Measurements from ENCODE around the gene MACROD2. TPM values are rescaled to one million over a fixed set of nuclear protein-coding genes. Genes with fewer than 3 reads are reported as not detected.

MACROD2 gene
- total RNA-seq, 2 donors from 2014 or later: 0.94 to 10.4 TPM

DNA sequence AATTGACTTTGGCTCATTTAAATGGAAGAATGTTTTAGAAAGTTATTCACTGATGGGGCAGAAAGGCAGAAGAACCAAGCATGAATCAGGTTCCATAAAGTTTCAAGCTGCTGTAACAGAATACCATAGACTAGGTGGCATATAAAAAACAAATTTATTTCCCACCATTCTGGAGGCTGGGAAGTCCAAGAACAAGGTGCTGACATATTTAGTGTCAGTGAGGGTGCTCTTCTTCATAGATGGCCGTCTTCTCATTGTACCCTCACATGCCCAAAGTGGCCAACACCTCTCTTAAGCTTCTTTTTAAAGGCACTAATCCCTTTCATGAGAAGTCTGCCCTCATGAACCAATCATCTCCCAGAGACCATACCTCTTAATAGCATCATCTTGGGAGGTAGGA is 902.3 kb downstream of the MACROD2 start:
- TF ChIP-seq, protein P1, sequence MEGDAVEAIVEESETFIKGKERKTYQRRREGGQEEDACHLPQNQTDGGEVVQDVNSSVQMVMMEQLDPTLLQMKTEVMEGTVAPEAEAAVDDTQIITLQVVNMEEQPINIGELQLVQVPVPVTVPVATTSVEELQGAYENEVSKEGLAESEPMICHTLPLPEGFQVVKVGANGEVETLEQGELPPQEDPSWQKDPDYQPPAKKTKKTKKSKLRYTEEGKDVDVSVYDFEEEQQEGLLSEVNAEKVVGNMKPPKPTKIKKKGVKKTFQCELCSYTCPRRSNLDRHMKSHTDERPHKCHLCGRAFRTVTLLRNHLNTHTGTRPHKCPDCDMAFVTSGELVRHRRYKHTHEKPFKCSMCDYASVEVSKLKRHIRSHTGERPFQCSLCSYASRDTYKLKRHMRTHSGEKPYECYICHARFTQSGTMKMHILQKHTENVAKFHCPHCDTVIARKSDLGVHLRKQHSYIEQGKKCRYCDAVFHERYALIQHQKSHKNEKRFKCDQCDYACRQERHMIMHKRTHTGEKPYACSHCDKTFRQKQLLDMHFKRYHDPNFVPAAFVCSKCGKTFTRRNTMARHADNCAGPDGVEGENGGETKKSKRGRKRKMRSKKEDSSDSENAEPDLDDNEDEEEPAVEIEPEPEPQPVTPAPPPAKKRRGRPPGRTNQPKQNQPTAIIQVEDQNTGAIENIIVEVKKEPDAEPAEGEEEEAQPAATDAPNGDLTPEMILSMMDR (IDR thresholded peaks at IDR 0.05): no peak

DNA sequence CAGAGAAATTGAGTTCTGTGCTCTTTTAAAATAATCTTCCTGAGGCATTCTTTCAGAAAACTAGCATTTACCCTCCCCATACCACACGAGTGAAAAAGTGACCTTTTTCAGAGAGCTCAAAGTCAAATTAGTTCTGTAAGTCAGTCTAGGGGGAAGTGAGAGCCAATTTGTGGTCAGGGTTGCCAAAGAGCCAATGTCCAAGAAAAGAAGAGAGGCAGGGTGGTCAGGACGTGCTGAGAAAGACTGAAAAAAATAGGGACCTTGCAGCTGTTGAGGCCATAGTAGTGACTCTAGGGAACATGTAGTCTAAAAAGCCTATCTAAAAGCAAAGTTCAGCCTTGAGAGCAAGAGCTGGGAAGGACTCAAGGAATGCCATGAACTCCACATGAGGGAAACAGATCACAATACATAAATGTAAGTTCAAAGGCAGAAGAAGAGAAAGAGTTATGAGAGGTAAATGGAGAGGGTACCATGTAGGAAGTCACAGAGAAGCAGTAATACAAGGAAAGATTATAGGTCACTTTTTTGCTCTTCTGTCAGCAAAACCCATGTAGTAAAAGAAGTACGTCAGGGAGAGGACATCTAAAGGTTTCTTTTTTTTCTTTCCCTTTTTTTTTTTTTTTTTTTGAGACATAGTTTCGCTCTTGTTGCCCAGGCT is 907.2 kb downstream of the MACROD2 start:
- H3K4me1 ChIP-seq: no peaks in the 10 kb centered on the region

More for the DNA sequence above, 902.3 kb downstream of the MACROD2 start:
- Histone ChIP-seq H3K4me1 (no peaks in the 10 kb centered on the region), H3K27me3 (no peaks in the 10 kb centered on the region), H3K4me3 (no peak overlapping the region), H3K36me3 (no peaks in the 10 kb centered on the region), H3K9me3 (no peaks in the 10 kb centered on the region), H3K27ac (no peak overlapping the region)
- no peak for DNase-seq (ENCODE audit: low spot score)

DNA sequence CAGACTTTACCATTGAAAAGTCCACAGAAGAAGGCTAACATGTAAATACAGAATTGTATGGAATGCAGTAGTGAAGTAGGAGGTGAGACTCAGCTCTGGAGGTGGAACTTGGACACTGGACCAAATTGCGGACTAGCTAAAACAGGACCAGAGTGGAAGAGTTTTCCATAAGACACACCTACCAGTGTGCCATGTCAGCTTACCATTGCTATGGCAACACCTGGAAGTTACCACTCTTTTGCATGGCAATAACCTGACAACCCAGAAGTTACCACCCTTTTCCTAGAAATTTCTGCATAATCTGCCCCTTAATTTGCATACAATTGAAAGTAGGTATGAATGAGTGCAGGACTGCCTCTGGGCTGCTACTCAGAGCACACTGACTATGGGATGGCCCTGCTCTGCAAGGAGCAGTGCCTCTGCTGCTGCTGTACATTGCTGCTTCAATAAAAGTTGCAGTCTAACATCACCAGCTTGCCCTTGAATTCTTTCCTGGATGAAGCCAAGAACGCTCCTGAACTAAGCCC is 911.7 kb downstream of the MACROD2 start:
- Histone ChIP-seq H3K36me3 (no peaks in the 10 kb centered on the region), H3K4me1 (no peaks in the 10 kb centered on the region), H3K27me3 (no peaks in the 10 kb centered on the region), H3K9me3 (no peaks in the 10 kb centered on the region), H3K4me3 (no peak overlapping the region), H3K27ac (no peak overlapping the region)
- TF ChIP-seq, protein P1 (IDR thresholded peaks at IDR 0.05): no peak
- DNase-seq (ENCODE audit: low spot score): no peak

More for the DNA sequence above, 907.2 kb downstream of the MACROD2 start:
- Histone ChIP-seq H3K4me3 (no peak overlapping the region), H3K27ac (no peak overlapping the region), H3K27me3 (no peaks in the 10 kb centered on the region), H3K9me3 (no peaks in the 10 kb centered on the region), H3K36me3 (no peaks in the 10 kb centered on the region)
- TF ChIP-seq, protein P1 (IDR thresholded peaks at IDR 0.05): no peak
- DNase-seq (ENCODE audit: low spot score): no peak

DNA sequence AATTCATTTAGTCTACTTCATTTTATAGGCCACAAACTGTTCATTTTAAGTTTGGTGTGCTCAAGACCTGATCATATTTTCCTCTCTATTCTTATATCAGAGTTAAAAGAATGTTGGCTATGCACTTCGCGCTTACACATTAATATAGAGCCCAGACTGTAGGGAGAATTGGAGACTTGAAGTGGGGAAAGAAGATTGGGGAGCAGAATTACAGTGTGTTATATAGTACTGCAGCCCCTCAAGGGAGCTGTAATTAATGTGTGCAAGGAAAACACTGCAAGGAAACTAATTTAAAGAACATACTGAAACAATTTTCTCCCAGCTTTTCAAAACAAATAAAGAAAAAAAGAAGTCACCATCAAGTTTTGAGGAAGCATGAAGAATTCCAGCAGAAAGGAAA is 914.8 kb downstream of the MACROD2 start:
- H3K4me3 ChIP-seq: no peak overlapping the region
- H3K36me3 ChIP-seq: no peaks in the 10 kb centered on the region
- H3K9me3 ChIP-seq: no peaks in the 10 kb centered on the region
- H3K27ac ChIP-seq: no peak overlapping the region
- H3K27me3 ChIP-seq: no peaks in the 10 kb centered on the region
- DNase-seq (ENCODE audit: low spot score): no peak
- TF ChIP-seq, protein P1 (IDR thresholded peaks at IDR 0.05): no peak
- H3K4me1 ChIP-seq: no peaks in the 10 kb centered on the region

DNA sequence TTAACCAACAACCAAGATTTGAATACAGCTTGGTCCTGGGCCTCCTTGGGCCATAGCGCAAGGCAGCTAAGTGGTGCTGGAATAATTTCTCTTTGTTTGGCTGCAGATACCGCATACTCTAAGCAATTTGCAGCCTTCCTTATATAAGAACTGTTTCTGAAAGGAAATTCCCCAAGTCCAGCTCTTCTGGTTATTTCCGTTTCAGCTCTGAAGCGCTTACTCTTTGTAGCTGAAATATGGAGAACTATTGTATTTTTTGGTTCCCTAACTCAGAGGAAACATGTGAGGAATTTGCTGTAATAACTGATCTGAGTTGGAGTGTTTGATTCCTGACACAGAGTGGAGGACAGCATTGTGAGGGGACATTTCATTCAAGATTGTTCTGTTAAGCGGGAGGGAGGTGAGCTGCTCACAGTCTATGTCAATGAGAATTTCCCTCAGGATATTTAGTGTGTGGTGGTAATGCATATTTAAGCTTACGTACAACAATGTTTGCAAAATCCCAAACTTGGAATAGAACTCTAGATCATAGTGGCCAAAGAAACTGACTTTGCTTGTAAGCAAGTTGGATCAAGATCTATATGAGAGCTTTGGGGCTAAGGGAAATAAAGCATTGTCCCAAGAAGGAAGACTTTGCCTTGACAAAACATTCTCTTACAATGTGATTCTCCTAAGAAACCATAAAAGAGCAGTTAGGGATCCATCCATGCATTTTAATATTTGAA is 918.7 kb downstream of the MACROD2 start:
- TF ChIP-seq, protein P1 (IDR thresholded peaks at IDR 0.05): no peak
- H3K4me1 ChIP-seq: peaks cover 0 to 7% of the 10 kb centered on the region in 2 donors
- H3K9me3 ChIP-seq: no peaks in the 10 kb centered on the region
- DNase-seq (ENCODE audit: low spot score): no peak
- H3K27me3 ChIP-seq: no peaks in the 10 kb centered on the region
- H3K36me3 ChIP-seq: no peaks in the 10 kb centered on the region
- no peak overlapping the region for H3K27ac ChIP-seq
- H3K4me3 ChIP-seq: no peak overlapping the region

Measured in right atrium auricular region (tissue), 2 donors.